GM12878 (cell line): ENCODE results near the gene SSBP2. TPM values are rescaled to one million over a fixed set of nuclear protein-coding genes. Genes with fewer than 3 reads are reported as not detected.

Source experiments
- CBX5 ChIP-seq: sonication (generic); IDR thresholded peaks from 2 replicates; pipeline ENCODE4 v1.6.1; 2016; ENCODE audit warnings: low read depth, moderate library complexity, mild to moderate bottlenecking, inconsistent platforms
- CTCF ChIP-seq, 3 experiments: IDR thresholded peaks in 2 of 3; conservative IDR thresholded peaks in 1 of 3; 2 replicates each; pipeline ENCODE4 v1.5.1; 2011; ENCODE audit warnings: low read depth in 3 of 3, low read length in 3 of 3, mild to moderate bottlenecking in 3 of 3, control low read depth in 2 of 3, moderate library complexity in 2 of 3, inconsistent platforms in 1 of 3, mixed read lengths in 1 of 3; ENCODE audit not compliant: control insufficient read depth in 2 of 3, insufficient read depth in 1 of 3; ENCODE audit errors: extremely low read depth in 1 of 3
- ELK1 ChIP-seq: IDR thresholded peaks from 2 replicates; pipeline ENCODE4 v1.6.1; 2012; ENCODE audit warnings: low read depth, low read length, improper control_type of control experiment
- HDGF ChIP-seq: fragments of 450-650 bp; IDR thresholded peaks from 2 replicates; pipeline ENCODE4 v1.6.1; 2016; ENCODE audit warnings: antibody characterized with exemption
- MTA2 ChIP-seq: fragments of 450-650 bp; IDR thresholded peaks from 2 replicates; pipeline ENCODE4 v1.6.1; 2016; ENCODE audit warnings: low read depth, mild to moderate bottlenecking, moderate library complexity
- PBX3 ChIP-seq: IDR thresholded peaks from 2 replicates; pipeline ENCODE4 v1.6.1; 2011; ENCODE audit warnings: mild to moderate bottlenecking, low read depth, low read length, moderate library complexity; ENCODE audit not compliant: insufficient replicate concordance
- SKIL ChIP-seq: fragments of 450-650 bp; IDR thresholded peaks from 2 replicates; pipeline ENCODE4 v1.6.1; 2017; ENCODE audit warnings: mild to moderate bottlenecking, low read depth, inconsistent platforms; ENCODE audit not compliant: poor library complexity, severe bottlenecking
- polyA plus RNA-seq, 11 experiments: library from polyadenylated mRNA; depleted of rRNA in 4 of 11; unstranded in 6 of 11; stranded (reverse) in 5 of 11; fragments of >200 nt; fragmentation: Nextera tagmentation in 4 of 11; fragmentation: Illumina TruSeq in 1 of 11; extraction: Ambion mirVana in 4 of 11; extraction: Trizol in 1 of 11; gene quantifications; 1 replicate in 1 of 11; 2 replicates in 10 of 11; pipeline versions ENCODE4 v1.2.1 to v1.2.3, GENCODE V29; 2011 to 2016; ENCODE audit warnings: inconsistent platforms in 2 of 11, missing spikeins in 2 of 11, low read depth in 1 of 11
- total RNA-seq, 4 experiments: library from RNA; depleted of rRNA in 3 of 4; stranded (reverse); fragments of >200 nt in 3 of 4; fragmentation: Illumina TruSeq in 1 of 4; extraction: Trizol in 1 of 4; gene quantifications; 2 replicates each; pipeline versions ENCODE4 v1.2.1 to v1.2.3, GENCODE V29; 2013 to 2021

Gene SSBP2
- total and polyA plus RNA-seq, 10 of the 15 experiments (the other 5 are each of a cell fraction or from before 2014, with no cell fraction given): 52.2 to 132 (median 110) TPM

- no peak for TF ChIP-seq ELK1
- no peak for TF ChIP-seq CTCF (IDR thresholded peaks at IDR 0.05 in 2 of 3, conservative IDR thresholded peaks at IDR 0.05 in 1 of 3; ENCODE audit: control insufficient read depth in 2 of 3, extremely low read depth in 1 of 3, insufficient read depth in 1 of 3, low read depth in 3 of 3, low read length in 3 of 3)
- TF ChIP-seq CBX5: no peak
- no peak for TF ChIP-seq MTA2
- TF ChIP-seq SKIL: no peak
- no peak for TF ChIP-seq PBX3
- TF ChIP-seq HDGF: no peak
These were observed 17.0 kb upstream of the SSBP2 start (continued) for GRCh38 chr5:81767938-81768337.
